HepG2 (cell line): ENCODE results near the gene INO80.

Experiments
- DR1 ChIP-seq: sonication (generic); formaldehyde crosslinking; IDR thresholded peaks from 2 replicates; pipeline ENCODE4 v1.8.0; 2021; ENCODE audit warnings: mild to moderate bottlenecking, missing genetic modification reagents, inconsistent platforms
- IRF2 ChIP-seq: IDR thresholded peaks from 2 replicates; pipeline ENCODE4 v1.6.1; 2018; ENCODE audit warnings: missing genetic modification reagents, missing compliant biosample characterization
- JUND ChIP-seq: sonication (generic); formaldehyde crosslinking; IDR thresholded peaks from 2 replicates; pipeline ENCODE4 v1.8.0; 2022; ENCODE audit warnings: mild to moderate bottlenecking, missing genetic modification reagents
- SMAD3 ChIP-seq: sonication (generic); formaldehyde crosslinking; IDR thresholded peaks from 2 replicates; pipeline ENCODE4 v1.4.0; 2020; ENCODE audit warnings: missing genetic modification reagents
- TF ChIP-seq, protein P1 (sequence below): sonication (generic); formaldehyde crosslinking; IDR thresholded peaks from 2 replicates; pipeline ENCODE4 v1.5.0; 2020; ENCODE audit warnings: mild to moderate bottlenecking, missing genetic modification reagents, moderate library complexity

DNA sequence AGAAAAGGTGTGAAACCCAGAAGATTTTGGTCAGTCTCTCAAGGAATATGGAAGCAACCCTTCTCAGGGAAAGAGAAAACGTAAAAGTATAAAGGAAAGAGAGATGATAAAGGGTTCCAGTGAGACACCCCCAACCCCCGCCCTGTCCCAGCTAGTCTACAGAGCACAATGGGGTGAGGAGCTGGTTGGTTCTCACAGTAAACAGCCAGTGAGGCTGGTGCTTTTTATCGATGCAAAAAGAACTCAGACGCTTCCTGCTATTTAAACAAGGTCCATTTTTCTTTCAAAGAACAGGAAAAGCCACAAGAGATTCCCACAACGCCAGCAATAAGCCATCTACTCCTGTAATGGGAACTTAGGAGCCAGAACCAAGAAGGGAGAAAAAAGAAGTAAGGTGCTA is 96.9 kb downstream of the INO80 start:
- TF ChIP-seq, protein P1, sequence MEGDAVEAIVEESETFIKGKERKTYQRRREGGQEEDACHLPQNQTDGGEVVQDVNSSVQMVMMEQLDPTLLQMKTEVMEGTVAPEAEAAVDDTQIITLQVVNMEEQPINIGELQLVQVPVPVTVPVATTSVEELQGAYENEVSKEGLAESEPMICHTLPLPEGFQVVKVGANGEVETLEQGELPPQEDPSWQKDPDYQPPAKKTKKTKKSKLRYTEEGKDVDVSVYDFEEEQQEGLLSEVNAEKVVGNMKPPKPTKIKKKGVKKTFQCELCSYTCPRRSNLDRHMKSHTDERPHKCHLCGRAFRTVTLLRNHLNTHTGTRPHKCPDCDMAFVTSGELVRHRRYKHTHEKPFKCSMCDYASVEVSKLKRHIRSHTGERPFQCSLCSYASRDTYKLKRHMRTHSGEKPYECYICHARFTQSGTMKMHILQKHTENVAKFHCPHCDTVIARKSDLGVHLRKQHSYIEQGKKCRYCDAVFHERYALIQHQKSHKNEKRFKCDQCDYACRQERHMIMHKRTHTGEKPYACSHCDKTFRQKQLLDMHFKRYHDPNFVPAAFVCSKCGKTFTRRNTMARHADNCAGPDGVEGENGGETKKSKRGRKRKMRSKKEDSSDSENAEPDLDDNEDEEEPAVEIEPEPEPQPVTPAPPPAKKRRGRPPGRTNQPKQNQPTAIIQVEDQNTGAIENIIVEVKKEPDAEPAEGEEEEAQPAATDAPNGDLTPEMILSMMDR, result no peak
- TF ChIP-seq IRF2 (no peak), SMAD3 (CRISPR knock-in tag) (no peak), JUND (no peak), DR1 (CRISPR knock-in tag) (no peak)
